OCI-LY1 (cell line): ENCODE measurements around the gene PRMT9.

Experiments used
- CTCF ChIP-seq: fragments of 200-600 bp; sonication (generic), shearing (Covaris generic); IDR thresholded peaks from 2 replicates; pipeline ENCODE4 v1.5.1; 2017; ENCODE audit warnings: mild to moderate bottlenecking, antibody characterized with exemption, low read length, moderate library complexity, mixed read lengths
- EZH2 ChIP-seq: fragments of 200-600 bp; sonication (generic), shearing (Covaris generic); IDR thresholded peaks from 2 replicates; pipeline ENCODE4 v1.8.0; 2017; ENCODE audit warnings: borderline replicate concordance, mixed run types, mild to moderate bottlenecking, antibody characterized with exemption, low read length, moderate library complexity, mixed read lengths

GRCh38 chr4:147596981-147597380, 87.0 kb downstream of the PRMT9 start:
- no peak for TF ChIP-seq CTCF
- no peak for TF ChIP-seq EZH2
